Stimulated activated CD8-positive, alpha-beta memory T cell treated with anti-CD3 and anti-CD28 coated beads, Interleukin-7, amount 100 ng/mL, for 4 hours (primary cell): Measurements from ENCODE around the gene PDE7B.

Experiments
- DNase-seq, 2 donors: peaks; one replicate each; pipeline ENCODE4 v3.0.0-alpha.2; 2020; ENCODE audit warnings: low read depth in 2 of 2

Gene PDE7B

DNA sequence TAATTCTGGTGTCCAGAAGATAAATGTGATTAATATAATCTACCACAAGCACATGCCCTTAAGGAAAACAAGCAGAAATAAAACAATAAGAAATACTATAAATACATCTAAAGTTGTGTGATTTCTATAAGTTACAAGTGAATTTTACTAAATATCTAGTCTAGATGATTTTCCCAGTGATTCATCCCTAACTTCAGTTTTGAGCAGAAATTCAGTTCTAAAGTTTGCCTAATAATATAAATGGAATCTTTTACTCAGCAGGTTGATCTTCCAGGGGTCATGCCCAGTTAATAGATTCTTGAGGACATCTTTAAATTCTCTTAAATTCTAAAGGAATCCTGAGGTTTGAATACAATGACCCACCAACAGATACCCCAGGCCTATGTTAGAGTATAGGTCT, 37.3 kb downstream of the PDE7B start:
- DNase-seq, result no peak

DNA sequence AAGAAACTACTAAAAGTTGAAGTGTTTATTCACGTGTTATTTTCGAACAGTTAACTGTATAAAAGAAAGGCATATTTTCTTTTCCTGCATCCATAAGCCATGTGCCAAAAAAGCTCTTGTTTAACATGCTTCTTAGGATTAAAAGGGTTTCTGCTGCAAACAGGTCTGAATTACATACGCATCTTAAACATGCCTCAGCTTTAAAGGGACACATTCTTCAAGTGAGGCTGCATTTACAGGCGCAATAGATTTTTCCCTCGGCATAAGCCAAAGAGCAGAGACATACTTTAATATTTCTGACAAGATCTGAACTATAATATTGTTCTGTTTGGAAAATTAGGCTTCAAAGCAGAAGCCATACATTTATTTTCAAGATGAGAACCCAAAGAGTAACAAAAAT, 39.4 kb downstream of the PDE7B start:
- DNase-seq, result no peak

DNA sequence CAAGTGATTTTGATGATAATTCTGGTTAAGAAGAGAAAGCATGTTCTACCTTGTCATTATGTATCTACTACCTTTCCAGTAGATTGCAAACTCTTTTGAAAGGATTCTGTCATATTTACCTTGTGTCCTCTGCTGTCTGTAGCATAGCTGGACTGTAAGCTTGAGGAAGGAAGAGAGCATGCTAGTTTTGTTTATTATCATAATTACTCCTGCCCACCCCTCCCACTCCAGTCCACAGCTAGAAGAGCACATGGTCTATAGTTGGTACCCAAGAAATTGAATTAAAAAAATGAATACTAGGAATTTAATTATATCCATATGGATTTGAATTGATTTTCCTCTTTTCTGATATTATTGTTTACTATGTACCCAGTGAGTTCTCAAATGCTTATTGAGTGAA, 40.2 kb downstream of the PDE7B start:
- no peak for DNase-seq

GRCh38 chr6:135895231-135895911, 43.9 kb downstream of the PDE7B start:
- no peak for DNase-seq

GRCh38 chr6:135897087-135897486, 45.6 kb downstream of the PDE7B start:
- no peak for DNase-seq

DNA sequence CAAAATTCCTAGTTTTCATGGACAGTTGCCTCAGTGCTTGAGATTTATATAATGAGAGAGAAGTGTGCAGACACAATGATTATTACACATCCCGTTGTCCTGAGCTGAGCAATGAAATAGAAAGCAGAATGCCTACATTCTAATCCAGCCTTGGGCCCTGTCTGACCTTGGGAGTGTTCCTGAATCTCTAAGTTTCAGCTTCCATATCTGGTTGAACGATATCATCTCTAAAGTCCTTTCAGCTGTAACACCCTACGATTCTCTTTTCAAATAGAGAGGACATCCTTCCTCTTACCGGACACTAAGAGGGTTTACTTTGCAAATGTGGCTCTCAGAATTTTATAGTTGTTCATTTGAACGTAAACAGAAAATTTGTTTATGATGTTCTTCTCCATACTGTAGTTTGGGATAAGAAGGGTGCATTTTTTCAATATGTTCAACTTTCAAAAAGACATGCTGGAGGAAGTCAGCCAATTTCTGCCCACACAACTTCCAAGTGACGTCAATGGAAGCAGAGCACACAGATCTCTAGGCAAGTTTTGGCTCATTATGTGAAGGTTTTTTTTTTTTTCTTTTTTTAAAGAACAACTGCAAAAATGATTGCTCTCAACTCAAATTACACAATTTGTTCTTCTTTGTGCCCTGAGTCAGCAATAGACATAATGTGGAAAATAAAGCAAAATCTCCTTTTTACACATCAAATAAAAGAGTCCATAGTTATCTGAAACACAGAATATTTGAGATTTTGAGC, 50.4 kb downstream of the PDE7B start:
- DNase-seq, result no peak

DNA sequence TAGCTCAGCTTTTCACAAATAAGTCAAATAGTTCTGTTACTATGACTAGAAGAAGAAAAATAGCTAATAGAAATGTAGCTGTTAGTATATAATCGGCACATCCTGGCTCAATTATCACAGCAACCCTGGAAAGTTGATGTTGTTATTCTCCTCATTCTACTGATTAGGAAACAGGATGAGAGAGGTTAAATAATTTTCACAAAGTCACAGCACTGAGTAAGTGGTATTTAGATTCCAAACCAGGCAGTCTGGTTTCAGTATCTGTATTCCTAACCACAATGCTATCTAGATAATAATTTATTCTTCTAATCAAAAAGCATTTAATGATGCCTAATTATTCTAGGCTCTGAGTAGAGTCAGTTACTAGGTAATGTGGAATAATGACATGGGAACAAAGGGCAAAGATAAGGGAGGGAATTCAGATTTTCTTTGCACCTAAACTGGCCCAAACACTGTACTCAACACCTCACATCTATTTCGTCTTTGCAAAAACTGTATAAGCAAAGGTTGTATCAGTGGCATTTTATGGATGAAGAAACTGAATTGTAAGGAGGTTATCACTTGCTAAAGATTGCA, 51.3 kb downstream of the PDE7B start:
- DNase-seq, result no peak

DNA sequence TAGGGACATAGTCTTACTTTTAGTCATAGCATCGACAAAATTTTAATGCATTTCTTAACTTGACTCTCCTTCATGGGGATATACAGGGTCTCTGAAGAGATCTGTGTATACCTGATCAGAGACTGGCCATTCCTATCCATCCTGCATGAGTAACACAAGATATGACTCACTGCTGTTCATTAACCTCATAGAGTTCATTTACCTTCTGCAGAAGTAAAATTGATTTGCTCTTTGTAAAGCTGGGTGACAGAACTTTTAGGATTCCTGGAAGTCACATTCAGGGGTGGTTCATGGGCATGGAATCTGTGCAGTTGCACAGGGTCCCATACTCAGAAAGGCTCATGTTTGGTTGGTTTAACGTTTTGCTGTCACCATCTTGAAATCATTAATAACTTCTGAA, 53.2 kb downstream of the PDE7B start:
- no peak for DNase-seq

GRCh38 chr6:135905604-135906300, 54.3 kb downstream of the PDE7B start:
- no peak for DNase-seq

DNA sequence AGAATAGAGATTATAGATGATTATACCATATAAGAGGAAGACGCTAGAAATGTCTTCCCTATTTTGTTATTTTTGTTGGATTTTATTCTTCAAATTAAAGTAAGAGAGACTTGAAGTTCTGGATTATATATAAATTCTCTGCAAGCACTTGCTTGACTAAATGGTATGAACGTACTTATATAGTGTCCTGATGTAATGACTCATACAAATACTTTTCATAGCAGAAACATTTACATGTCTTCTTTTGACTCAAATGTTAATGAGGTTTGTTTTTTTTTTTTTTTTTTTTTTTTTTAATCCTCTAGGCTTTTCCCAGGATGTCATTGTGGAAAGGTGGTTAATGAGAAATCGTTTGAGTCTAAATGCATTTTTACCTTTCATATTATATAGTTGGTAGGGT, 55.0 kb downstream of the PDE7B start:
- DNase-seq, result no peak

DNA sequence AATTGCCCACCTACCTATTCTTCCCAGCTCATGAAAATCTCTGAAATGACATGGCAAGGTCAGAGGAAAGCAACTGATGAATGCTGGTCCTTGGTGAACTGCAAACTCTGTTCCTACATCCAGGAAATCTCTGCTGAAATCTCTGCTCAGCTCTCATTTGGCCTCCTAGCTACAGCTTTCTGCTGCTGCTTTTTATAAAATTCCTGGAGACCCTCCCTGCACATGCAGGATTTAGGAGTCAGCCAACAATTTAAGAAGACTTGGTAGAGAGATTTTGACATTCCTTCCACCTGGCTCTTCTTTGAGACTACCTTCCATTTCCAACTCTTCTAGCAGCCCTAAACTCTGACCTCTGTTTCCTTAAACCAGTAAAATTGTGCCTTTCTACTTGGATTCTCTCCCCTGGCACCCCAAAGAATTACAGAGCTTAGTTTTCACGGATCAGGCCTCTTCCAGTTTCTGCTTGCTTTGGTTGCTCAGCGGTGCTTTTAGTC, 55.5 kb downstream of the PDE7B start:
- no peak for DNase-seq

DNA sequence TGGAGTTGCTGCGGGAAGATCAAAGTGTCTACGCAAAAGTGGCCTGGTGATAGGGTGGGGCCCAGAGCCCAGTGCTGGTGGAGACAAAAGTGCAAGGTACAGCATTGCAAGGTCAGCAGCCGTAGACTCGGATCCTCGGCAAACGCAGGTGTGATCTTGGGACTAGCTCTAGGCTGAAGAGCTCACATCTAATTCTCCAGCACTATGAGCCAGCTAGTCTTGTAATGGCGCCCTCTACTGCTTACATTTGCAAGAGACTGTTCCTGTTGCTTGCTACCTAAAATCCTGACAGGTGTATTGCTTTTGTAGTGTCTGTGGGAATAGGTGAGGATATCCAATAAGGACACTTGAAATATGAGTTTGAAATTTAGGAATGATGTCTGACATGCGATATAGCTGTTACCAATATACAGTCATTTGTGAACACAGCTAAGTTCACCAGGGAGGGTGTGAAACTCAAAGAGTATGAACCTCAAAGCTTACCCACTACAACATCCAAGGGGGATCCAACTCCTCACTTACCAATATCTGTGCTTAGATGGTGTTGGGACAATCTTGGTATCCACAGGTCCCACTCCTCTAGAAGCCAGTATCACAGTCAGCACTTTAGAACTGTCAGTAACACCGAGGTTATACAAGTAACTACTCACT, 58.4 kb downstream of the PDE7B start:
- peak; percentile 12 to 30 for DNase-seq

DNA sequence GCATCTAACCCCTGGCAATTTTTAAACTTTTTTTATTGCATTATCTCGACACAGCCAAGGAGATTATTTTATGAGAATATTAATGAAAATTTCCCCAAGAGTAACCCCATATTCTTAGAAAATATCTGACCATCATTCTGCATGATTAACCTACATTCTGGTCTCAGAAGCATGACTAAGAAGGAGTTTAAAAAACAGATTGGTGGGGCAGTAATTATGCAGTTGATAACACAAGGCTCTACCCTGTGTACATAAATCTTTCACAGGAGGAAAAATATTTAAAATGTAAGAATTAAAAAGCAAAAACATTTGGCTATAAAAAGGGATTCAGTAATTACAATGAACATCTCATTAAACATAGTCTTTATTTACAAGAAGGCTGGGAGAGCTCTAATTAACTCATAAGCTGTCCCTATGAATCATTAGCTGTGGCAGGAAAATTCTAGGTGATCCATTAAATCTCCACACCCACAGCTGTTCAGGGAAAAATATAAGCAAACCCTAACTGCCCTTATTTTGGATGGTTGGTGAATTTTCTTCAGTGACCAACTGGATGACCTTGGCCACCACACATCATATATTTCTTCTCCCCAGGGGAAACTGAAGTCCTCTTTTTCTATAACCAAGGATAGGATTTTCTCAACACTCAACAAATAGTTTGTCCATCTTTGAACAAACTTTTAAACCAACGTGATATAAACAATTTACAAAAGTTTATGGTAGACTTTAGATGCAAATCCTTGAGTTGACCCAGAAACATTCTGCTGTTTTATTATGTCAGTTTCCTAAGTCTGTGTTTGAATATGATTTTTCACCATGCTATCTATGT, 59.5 kb downstream of the PDE7B start:
- no peak for DNase-seq

GRCh38 chr6:135913785-135914184, 62.3 kb downstream of the PDE7B start:
- DNase-seq, result no peak

GRCh38 chr6:135919026-135919425, 67.5 kb downstream of the PDE7B start:
- no peak for DNase-seq

DNA sequence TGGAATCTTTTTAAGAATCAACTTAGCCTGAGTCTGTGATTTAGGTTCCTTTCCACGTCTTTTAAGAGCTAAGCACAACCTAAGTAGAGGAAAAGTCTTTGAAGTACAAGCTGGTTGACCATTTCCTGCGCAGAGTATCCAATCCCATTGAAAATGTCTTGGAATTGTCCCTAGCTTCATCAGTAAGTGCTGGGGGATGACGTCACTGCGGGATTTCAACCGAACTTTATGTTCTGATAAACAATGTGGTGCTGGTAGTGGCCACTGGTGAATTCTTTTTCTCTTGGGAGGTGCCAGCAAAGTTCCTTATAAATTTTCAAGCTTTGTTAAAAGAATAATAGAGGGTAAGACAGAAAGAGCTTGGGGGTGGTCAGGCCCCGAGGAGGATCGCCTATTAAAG, 69.2 kb downstream of the PDE7B start:
- no peak for DNase-seq

DNA sequence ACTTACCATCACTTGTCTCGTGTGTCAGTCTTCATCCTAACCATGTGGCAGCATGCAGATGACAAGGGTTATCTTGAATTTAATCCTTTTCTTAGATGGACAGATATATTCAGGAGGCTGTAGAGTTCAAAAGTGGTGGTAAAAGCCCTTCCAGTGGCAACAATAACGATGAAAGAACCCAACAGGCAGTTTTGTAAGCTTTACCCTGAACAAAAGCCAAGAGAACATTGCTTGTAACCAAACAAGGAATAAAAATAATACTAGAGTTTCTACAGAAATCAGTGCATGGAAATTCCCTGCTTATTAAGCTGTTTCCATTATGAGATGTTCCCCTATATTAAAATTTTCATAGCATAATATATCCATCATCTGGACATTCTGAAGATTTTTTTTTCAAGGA, 69.7 kb downstream of the PDE7B start:
- DNase-seq, result no peak

DNA sequence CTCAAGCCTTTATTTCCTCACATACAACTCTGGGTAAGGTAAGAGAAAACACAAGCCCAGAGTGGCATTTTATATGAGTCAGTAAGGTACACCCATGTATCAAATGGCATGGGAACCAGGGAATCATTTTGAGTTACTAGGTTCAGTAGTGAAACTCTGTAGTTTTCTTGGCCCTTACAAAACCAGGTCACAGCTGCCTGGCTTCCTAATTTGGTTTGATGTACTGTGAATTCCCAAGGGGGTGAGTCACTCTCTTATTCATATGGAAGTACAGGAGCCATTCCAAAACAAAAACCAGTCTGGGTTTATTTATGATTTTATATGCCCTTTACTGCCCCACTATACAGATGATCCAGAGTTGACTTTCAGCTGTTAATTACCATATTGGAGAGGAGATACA, 70.7 kb downstream of the PDE7B start:
- no peak for DNase-seq

- DNase-seq, result no peak
Observed at GRCh38 chr6:135922746-135923145, 71.2 kb downstream of the PDE7B start.

DNA sequence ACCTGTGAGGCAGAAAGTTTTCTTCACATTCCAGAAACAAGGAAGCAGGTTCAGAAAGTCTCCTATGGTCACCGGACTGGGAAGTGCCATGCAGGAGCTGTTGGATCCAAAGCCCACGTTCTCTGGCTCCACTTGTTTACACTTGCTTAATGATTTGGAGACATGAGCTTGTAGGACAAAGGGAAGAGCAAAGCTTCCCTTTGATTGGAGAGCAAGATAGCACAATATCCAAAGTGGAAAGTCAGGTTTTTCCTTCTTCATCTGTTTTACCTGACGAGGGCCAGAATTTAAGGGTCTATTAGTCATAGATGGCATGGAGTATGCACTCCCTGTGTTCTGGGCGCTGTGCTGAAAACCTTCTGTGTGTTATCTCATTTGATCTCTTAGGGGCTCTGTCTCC, 81.2 kb downstream of the PDE7B start:
- DNase-seq, result no peak
